Right lobe of liver (tissue), 4 donors: ENCODE data around the gene ARHGEF12.

Source experiments
- POLR2A ChIP-seq: fragments of 450-650 bp; IDR thresholded peaks from one replicate; pipeline ENCODE4 v1.6.1; 2017; ENCODE audit warnings: antibody characterized with exemption, mild to moderate bottlenecking
- TF ChIP-seq, protein P1 (sequence below), 4 donors: fragments of 200-600 bp in 3 of 4; fragments of 450-650 bp in 1 of 4; IDR thresholded peaks; one replicate each; pipeline versions ENCODE4 v1.5.1 to v1.8.0; 2016 to 2022; ENCODE audit warnings: antibody characterized with exemption in 4 of 4, mild to moderate bottlenecking in 2 of 4
- donor health status: DM: no; HTN: no; CAD: no.
- donor health status: DM: no; HTN: no; CAD: no.
- donor health status: DM: no; HTN: yes; CAD: no.

DNA sequence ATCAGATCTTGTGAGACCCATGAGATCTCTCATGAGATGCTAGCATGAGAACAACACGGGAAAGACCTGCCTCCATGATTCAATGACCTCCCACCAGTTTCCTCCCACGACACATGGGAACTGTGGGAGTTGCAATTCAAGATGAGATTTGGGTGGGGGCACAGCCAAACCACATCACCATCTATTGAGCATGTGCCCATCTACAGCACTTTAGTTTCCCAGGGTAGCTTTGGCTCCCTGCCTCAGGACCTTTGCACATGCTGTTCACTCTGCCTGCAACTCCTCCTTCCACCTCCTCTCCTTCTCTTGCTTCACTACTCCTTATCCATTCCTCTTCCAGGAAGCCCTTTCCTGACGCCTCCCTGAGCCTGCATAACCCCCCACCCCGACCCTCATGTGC, 192.5 kb downstream of the ARHGEF12 start:
- TF ChIP-seq, protein P1, sequence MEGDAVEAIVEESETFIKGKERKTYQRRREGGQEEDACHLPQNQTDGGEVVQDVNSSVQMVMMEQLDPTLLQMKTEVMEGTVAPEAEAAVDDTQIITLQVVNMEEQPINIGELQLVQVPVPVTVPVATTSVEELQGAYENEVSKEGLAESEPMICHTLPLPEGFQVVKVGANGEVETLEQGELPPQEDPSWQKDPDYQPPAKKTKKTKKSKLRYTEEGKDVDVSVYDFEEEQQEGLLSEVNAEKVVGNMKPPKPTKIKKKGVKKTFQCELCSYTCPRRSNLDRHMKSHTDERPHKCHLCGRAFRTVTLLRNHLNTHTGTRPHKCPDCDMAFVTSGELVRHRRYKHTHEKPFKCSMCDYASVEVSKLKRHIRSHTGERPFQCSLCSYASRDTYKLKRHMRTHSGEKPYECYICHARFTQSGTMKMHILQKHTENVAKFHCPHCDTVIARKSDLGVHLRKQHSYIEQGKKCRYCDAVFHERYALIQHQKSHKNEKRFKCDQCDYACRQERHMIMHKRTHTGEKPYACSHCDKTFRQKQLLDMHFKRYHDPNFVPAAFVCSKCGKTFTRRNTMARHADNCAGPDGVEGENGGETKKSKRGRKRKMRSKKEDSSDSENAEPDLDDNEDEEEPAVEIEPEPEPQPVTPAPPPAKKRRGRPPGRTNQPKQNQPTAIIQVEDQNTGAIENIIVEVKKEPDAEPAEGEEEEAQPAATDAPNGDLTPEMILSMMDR (IDR thresholded peaks at IDR 0.05) = no peak
- no peak for TF ChIP-seq POLR2A
